HL-60 (cell line): ENCODE results near the gene GHDC.

Experiments
- CTCF ChIP-seq: IDR thresholded peaks from one replicate; pipeline ENCODE4 v1.5.1; 2011; ENCODE audit warnings: low read length, control low read depth, inconsistent platforms; ENCODE audit not compliant: insufficient read depth
- POLR2AphosphoS5 ChIP-seq: IDR thresholded peaks from 2 replicates; pipeline ENCODE4 v1.6.1; 2012; ENCODE audit warnings: low read depth
- REST ChIP-seq: IDR thresholded peaks from 2 replicates; pipeline ENCODE4 v1.6.1; 2012; ENCODE audit warnings: low read depth; ENCODE audit not compliant: insufficient replicate concordance

- TF ChIP-seq CTCF (no peak), POLR2AphosphoS5 (no peak), REST (no peak)
Observed at GRCh38 chr17:42227849-42228700, 33.8 kb upstream of the GHDC start.
